ENCODE measurements around the gene EMC6.

EMC6 gene

GRCh38 chr17:3656755-3657587 lies 11.6 kb upstream of the EMC6 start:
- no peak for DNase-seq

- DNase-seq: no peak
Observed at GRCh38 chr17:3657588-3657869, 11.1 kb upstream of the EMC6 start.

DNA sequence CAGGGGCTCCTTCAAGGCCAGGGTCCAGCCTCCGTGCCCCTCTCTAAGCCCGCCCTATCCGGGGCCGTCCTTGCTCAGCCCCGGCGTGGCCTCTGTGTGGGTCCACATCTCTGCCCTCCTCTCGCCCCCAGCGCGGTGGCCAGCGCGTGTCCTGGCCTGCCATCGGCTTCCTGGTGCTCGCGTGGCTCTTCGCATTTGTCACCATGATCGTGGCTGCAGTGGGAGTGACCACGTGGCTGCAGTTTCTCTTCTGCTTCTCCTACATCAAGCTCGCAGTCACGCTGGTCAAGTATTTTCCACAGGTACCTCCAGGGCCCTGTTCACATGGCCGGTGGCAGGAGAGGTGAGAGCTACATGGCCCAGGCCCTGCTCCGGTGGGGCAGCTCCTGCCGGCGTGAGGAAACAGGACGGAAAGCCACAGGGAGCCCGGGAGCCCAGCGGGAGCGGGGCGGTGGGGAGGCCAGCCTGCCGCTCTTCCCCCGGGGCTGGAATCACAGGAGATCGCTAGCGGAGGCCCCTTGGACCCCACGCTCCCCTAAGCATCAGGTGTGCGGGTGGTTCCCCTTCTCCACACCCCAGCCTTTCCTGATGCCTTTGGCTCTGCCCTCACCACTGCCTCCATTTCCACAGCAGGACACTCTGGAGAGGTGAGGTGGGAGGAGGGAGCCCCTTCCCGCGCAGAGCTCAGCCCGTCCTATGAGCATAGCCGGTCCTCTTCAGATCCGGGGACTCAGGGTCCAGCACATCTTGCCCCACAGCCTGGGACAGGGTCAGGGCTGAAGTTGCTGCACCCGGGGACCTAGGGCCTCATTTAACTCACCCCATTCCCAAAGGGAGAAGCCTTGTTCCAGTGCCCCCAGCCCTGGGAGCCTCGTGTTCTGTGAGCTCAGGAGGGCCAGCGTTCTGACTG lies 10.5 kb upstream of the EMC6 start:
- no peak for DNase-seq

GRCh38 chr17:3658784-3659449 lies 9.7 kb upstream of the EMC6 start:
- no peak for DNase-seq

DNA sequence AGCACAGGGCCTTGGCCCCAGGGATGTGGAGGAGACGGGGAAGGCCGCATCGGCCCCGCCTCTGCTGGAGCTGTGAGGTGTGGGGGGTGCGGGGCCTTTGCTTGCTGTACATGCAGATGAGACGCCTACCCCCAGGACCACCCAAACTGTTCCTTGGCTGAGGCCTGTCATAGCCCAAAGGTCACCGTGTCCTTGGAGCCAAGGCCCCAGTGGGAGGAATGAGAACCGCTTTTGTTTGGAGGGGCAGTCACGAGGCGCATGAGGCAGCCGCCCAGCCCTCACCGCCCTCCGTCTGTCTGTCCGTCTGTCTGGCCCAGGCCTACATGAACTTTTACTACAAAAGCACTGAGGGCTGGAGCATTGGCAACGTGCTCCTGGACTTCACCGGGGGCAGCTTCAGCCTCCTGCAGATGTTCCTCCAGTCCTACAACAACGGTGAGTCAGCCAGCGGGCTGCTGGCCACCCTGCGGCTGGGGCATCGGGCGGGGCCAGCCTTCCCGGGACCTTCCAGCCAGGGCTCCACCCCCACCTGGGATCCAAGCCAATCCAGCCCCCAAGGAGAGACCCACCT lies 9.0 kb upstream of the EMC6 start:
- no peak for DNase-seq

DNA sequence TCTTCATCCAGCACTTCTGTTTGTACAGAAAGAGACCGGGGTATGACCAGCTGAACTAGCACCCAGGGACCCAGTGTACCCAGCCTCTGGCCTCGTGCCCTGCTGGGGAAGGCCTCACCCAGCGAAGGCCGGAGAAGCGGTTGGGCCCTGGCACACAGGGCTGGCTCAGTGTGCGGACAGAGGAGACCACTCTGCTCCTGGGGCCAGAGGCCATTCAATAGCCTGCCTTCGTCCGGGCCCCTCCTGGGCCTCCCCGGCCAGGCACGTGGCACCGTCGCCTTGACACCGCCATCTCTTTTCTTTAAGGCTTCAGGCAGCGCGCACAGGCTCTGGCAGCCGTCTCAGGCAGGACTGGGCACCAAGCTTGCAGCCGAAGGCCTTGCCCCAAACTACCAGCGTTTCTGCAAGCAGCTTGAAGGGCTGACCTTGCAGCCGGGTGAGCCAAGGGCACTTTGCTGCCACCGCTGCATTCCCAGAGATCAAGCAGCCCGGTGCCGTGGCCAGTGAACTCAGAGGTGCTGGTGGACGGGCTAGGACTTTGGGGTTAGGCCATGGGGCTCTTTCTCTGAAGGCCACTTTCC lies 8.2 kb upstream of the EMC6 start:
- no peak for DNase-seq

- DNase-seq: no peak
Observed at GRCh38 chr17:3663102-3664011, 5.3 kb upstream of the EMC6 start.

DNA sequence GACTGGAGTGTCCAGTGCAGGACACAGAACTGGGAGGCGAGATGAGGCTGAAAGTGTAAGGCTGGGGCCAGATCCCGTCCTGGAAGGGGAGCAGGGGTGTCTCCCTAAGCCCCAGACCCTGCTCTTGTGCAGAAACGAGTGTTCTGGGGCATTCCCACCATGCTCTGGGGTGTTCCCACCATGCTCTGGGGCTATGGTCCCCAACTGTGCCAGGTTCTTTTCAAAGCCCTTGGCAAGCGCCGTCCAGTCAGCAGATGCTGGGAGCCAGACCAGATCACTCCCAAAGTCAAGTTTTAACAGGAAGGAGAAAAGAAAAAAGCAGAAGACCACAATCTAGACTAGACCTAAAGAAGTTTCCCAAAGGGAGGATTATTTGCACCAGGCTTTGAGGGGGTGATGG lies 2.8 kb upstream of the EMC6 start:
- DNase-seq: no peak

DNA sequence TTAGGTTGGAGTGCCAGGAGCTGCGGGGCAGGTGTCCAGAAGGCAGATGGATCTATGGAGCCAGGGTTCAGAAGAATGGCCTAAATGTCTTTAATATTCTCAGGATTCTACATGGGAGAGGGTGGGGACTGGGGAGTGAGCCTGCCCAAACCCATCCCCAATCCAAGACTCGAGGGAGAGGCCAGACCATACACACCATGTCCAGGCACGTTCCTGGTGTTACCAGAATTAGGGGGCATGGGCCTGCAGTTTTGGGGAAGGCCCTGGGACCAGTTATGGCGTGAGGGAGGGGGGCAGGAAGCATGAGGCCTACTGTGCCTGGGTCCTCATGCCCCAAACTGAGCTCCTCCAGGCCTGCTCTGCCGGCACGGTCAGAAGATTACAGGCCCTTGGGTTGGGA lies 2.1 kb upstream of the EMC6 start:
- DNase-seq: no peak

GRCh38 chr17:3667366-3668278 lies 990 bp upstream of the EMC6 start:
- no peak for DNase-seq

- DNase-seq: no peak
Observed at GRCh38 chr17:3669085-3669347, 404 bp downstream of the EMC6 start.

DNA sequence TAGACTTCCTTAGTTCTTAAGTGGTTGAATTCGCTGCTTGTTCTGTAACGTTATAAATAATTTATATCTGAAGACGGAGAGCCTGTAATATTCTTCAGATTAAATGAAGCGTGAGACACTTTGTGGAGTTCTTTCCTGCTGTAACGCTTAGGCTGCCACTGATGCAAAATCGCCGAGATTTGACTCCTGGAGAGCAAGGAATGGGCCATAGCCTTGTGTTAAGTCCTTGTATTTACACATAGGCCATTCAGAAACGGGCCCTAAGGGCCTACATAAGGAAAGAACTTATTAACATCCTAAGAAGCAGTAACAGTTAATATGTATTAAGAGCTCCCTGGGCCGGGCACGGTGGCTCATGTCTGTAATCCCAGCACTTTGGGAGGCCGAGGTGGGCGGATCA lies 936 bp downstream of the EMC6 start:
- no peak for DNase-seq

DNA sequence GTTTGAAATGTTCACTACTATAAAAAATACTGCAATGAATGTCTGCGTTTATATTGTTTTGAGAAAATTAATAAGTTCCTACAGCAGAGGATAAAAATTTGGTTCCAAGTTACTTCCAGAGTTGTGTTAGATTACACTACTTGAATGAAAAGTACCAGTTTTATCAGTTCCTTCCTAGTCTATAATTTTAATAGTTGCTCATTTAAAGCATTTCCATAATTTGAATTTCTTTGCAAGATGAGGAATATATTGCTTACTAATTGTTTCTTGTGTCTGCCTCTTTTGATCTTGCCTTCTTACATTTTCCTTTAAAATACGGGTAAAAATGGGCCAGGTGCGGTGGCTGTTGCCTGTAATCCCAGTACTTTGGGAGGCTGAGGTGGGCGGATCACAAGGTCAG lies 4.0 kb downstream of the EMC6 start:
- no peak for DNase-seq

DNA sequence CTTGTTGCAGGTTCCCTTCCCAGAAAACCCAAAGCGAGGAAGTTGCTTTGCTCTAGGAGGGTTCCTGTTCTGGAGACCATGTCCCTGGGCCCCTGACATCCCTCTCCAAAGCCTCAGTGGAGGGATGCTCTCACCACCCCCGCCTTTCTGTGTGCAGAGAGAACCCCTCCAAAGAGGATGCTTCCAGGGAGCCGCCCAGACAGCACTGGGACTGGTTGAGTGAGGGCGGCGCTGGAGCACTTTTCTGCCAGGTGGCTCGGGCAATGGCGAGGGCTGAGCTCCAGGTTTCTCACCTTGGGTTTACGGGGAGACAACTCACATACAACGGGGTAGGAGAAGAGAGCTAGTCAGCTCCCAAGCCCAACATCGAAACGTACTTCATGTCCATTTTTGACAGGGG lies 7.3 kb downstream of the EMC6 start:
- DNase-seq: no peak

DNA sequence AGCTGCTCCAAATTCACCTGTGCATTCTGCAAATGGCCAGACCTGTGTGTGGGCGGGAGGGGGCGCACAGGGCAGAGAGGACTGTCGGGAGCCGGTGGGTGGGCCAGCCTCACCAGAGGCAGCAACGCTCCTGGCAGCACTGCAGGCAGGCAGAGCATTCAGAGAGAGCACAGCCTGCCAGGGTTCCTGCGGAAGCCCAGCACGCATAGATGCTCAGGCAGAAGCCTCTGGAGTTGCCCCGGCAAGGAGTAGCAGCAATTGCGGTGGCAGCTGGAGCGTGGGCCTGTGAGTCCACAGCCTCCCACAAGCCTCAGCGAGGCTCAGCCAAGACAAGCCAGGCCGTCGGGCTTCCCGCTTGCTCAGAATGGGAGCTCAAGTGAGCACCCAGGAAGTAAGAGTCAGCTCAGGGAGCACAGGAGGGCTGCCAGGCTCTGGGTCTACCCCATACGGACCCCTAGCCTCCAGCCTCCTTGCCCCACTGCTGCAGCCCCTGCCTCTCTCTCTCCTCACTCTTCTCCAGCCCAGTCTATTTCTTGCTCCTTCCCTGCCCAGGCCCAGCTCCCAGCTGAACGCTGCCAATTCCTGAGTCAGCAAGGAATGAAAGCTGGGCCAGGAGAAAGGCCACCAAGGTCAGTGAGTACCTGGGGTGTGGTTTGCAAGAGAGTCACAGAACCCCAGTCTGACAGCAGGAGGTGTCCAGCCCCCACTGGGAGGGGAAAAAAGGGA lies 9.6 kb downstream of the EMC6 start:
- DNase-seq: no peak

GRCh38 chr17:3678821-3679530 lies 10.4 kb downstream of the EMC6 start:
- DNase-seq: no peak

DNA sequence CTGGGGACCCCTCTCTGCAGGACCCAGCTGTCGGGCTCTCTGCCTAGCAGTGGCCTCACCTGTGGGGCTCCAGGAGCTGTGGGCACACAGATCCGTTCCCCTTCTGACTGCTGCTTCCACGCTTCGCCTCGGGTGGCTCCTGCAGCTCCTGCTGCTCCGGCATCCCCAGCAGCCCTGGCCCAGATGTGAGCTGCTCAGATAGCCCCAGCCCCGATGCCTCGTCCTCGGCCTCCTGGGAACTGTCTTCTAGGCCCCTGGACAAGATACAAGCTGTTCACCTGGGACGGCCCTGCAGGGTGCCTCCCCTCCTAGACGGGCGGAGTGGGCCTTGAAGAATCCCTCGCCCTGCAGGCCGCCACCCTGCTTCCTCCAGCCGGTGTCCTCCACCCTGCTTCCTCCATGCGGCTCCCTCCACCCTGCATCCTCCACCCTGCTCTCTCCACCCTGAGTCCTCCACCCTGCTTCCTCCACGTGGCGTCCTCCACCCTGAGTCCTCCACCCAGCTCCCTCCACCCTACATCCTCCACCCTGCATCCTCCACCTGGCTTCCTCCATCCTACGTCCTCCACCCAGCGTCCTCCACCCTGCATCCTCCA lies 11.0 kb downstream of the EMC6 start:
- no peak for DNase-seq

DNA sequence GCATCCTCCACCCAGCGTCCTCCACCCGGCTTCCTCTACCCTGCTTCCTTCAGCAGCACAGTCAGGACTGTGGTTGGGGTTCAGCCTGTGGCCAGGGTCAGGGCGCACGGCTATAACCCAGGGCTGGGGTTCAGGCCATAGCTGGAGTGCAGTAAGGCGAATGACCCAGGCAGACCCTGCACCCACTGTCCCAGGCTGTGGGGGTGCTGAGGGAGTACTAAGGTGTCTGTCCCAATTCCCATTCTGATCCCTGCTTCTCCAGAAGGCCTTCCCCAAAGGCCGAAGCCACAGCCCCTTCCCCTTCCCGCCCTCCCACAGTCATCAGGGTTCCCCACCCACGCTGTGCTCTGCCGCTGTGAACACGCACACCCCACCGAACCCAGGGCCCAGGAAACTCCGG lies 12.4 kb downstream of the EMC6 start:
- no peak for DNase-seq

GRCh38 chr17:3681565-3681964 lies 13.0 kb downstream of the EMC6 start:
- DNase-seq: no peak

Measured in activated CD4-positive, alpha-beta T cell treated with anti-CD3 and anti-CD28 coated beads, Interleukin-2, amount 50 U/mL, for 1 hour (primary cell).